HG03460 (cell line): ENCODE data around the gene RUNX3.
A peak's percentile ranks its signal among the peaks of the same experiment; 100 is the strongest.
"Not testable (repeated sequence)": the region's sequence is repeated elsewhere in the genome, so short reads cannot be mapped to it uniquely, and the experiment has no call there.

Experiments used
- ATAC-seq: cut with Tn5 transposase; IDR thresholded peaks from one replicate; pipeline ENCODE4 v1.9.1; 2021; ENCODE audit not compliant: unreplicated experiment

Gene RUNX3

GRCh38 chr1:24930260-24931145 is at the start of gene RUNX3:
TSS of gene RUNX3 (minus strand) at chr1:24930276. CDS start at chr1:24929868, 408 bp downstream.
- ATAC-seq, result peak; percentile 63

GRCh38 chr1:24979232-24979631 is 49.2 kb upstream of the RUNX3 start:
- ATAC-seq, result not testable (repeated sequence)

GRCh38 chr1:24978383-24979032 is 48.4 kb upstream of the RUNX3 start:
- ATAC-seq, result no peak

- ATAC-seq, result no peak
These were observed 45.3 kb upstream of the RUNX3 start for GRCh38 chr1:24975391-24975790.

- no peak for ATAC-seq
These were observed 43.2 kb upstream of the RUNX3 start for GRCh38 chr1:24973315-24973714.

- ATAC-seq, result no peak
These were observed 42.8 kb upstream of the RUNX3 start for GRCh38 chr1:24972915-24973242.

GRCh38 chr1:24972221-24972914 is 42.3 kb upstream of the RUNX3 start:
- no peak for ATAC-seq

GRCh38 chr1:24970926-24971875 is 41.1 kb upstream of the RUNX3 start:
- no peak for ATAC-seq

- ATAC-seq, result no peak
These were observed 40.3 kb upstream of the RUNX3 start for GRCh38 chr1:24970399-24970753.

GRCh38 chr1:24969596-24970398 is 39.7 kb upstream of the RUNX3 start:
- ATAC-seq, result no peak

- no peak for ATAC-seq
These were observed 39.0 kb upstream of the RUNX3 start for GRCh38 chr1:24968941-24969585.

- ATAC-seq, result no peak
These were observed 37.9 kb upstream of the RUNX3 start for GRCh38 chr1:24967962-24968361.

GRCh38 chr1:24967555-24967954 is 37.5 kb upstream of the RUNX3 start:
- no peak for ATAC-seq

GRCh38 chr1:24966724-24967346 is 36.8 kb upstream of the RUNX3 start:
- no peak for ATAC-seq

- ATAC-seq, result no peak
These were observed 36.1 kb upstream of the RUNX3 start for GRCh38 chr1:24966121-24966723.

GRCh38 chr1:24965571-24965930 is 35.5 kb upstream of the RUNX3 start:
- ATAC-seq, result no peak

- peak; percentile 68 for ATAC-seq
These were observed 34.9 kb upstream of the RUNX3 start for GRCh38 chr1:24964811-24965570.
